H1 (cell line): ENCODE results near the gene GLRA1. TPM values are rescaled to one million over a fixed set of nuclear protein-coding genes. Genes with fewer than 3 reads are reported as not detected.

Experiments used
- CTCF ChIA-PET: fragments of 300-600 bp; sonication (Branson Sonifier 250); formaldehyde crosslinking; loops from one replicate; lab custom pipeline; 2021; ENCODE audit not compliant: partially characterized antibody; lab: Charles Lee
- POLR2A ChIA-PET: fragments of 300-600 bp; sonication (Branson Sonifier 250); formaldehyde crosslinking; loops from one replicate; lab custom pipeline; 2021; ENCODE audit warnings: inconsistent platforms; ENCODE audit not compliant: partially characterized antibody; lab: Charles Lee
- DNase-seq, 2 experiments: peaks; one replicate each; pipeline versions ENCODE4 v3.0.0 to v3.0.0-alpha.2; 2010 to 2022; ENCODE audit warnings: low spot score in 2 of 2, low read depth in 1 of 2, mixed read lengths in 1 of 2
- FAIRE-seq: peaks from 2 replicates; lab custom pipeline; 2011; peaks lifted over from hg19 to GRCh38; lab: Jason Lieb, UNC
- H2AFZ ChIP-seq: 2 replicates; pipeline ENCODE4 v1.8.1; 2012; ENCODE audit warnings: low read length, inconsistent platforms
- H2AK5ac ChIP-seq: 2 replicates; pipeline ENCODE4 v1.6.1; 2013; ENCODE audit warnings: low read depth, low read length
- H2BK120ac ChIP-seq: replicated peaks from 2 replicates; pipeline ENCODE3; 2013; ENCODE audit warnings: low read depth, low read length, inconsistent platforms
- H2BK12ac ChIP-seq: 2 replicates; pipeline ENCODE4 v1.6.1; 2013; ENCODE audit warnings: low read depth, low read length
- H2BK15ac ChIP-seq: 2 replicates; pipeline ENCODE4 v1.6.1; 2013; ENCODE audit warnings: low read length
- H2BK20ac ChIP-seq: 2 replicates; pipeline ENCODE4 v1.6.1; 2013; ENCODE audit warnings: low read length
- H2BK5ac ChIP-seq: 2 replicates; pipeline ENCODE4 v1.6.1; 2013; ENCODE audit warnings: low read depth, low read length
- H3K14ac ChIP-seq: 2 replicates; pipeline ENCODE4 v1.6.1; 2013; ENCODE audit warnings: inconsistent platforms; ENCODE audit not compliant: insufficient read length
- H3K18ac ChIP-seq: 2 replicates; pipeline ENCODE4 v1.6.1; 2013; ENCODE audit warnings: low read length; ENCODE audit errors: extremely low read depth
- H3K23ac ChIP-seq: 2 replicates; pipeline ENCODE4 v1.6.1; 2013; ENCODE audit warnings: inconsistent platforms; ENCODE audit not compliant: insufficient read length
- H3K23me2 ChIP-seq: 2 replicates; pipeline ENCODE4 v1.6.1; 2013; ENCODE audit warnings: low read depth, low read length
- H3K27ac ChIP-seq: 2 replicates; pipeline ENCODE4 v1.6.1; 2011; ENCODE audit warnings: low read depth, low read length, inconsistent platforms
- H3K27me3 ChIP-seq, 4 experiments: replicated peaks in 1 of 4; 1 replicate in 1 of 4; 2 replicates in 3 of 4; pipeline versions ENCODE4 v1.6.1 to v1.8.1; 2011 to 2013; ENCODE audit warnings: low read length in 3 of 4, mild to moderate bottlenecking in 3 of 4, inconsistent platforms in 2 of 4, mixed read lengths in 2 of 4, moderate library complexity in 1 of 4; ENCODE audit not compliant: control insufficient read depth in 3 of 4, insufficient read depth in 3 of 4; ENCODE audit errors: extremely low read depth in 1 of 4
- H3K36me3 ChIP-seq, 4 experiments: 2 replicates each; pipeline versions ENCODE4 v1.6.1 to v1.8.1; 2011 to 2013; ENCODE audit warnings: mild to moderate bottlenecking in 4 of 4, low read length in 3 of 4, moderate library complexity in 2 of 4, control low read depth in 1 of 4, inconsistent platforms in 1 of 4; ENCODE audit not compliant: insufficient read depth in 4 of 4, control insufficient read depth in 2 of 4
- H3K4ac ChIP-seq: replicated peaks from 2 replicates; pipeline ENCODE3; 2013; ENCODE audit warnings: low read length, low read depth, mixed read lengths, inconsistent platforms; ENCODE audit not compliant: insufficient read length
- H3K4me1 ChIP-seq, 4 experiments: replicated peaks in 1 of 4; 1 replicate in 1 of 4; 2 replicates in 3 of 4; pipeline versions ENCODE4 v1.6.1 to v1.8.1; 2011 to 2013; ENCODE audit warnings: low read length in 3 of 4, inconsistent platforms in 2 of 4, mixed read lengths in 1 of 4; ENCODE audit not compliant: insufficient read depth in 4 of 4, control insufficient read depth in 3 of 4
- H3K4me2 ChIP-seq, 2 experiments: 2 replicates each; pipeline versions ENCODE4 v1.6.1 to v1.8.1; 2011 to 2013; ENCODE audit warnings: low read depth in 2 of 2, low read length in 2 of 2, control low read depth in 1 of 2, inconsistent platforms in 1 of 2, mild to moderate bottlenecking in 1 of 2; ENCODE audit not compliant: insufficient read depth in 1 of 2
- H3K4me3 ChIP-seq, 4 experiments: fragments of 200-600, 300-600 bp in 1 of 4; sonication (generic), shearing (Covaris generic), sonication (Bioruptor Twin) in 1 of 4; 2 replicates each; pipeline versions ENCODE4 v1.5.1 to v1.8.1; 2011 to 2016; ENCODE audit warnings: low read length in 4 of 4, low read depth in 3 of 4, control low read depth in 2 of 4, inconsistent platforms in 2 of 4, mild to moderate bottlenecking in 2 of 4, mixed read lengths in 1 of 4, moderate library complexity in 1 of 4; ENCODE audit not compliant: insufficient read depth in 2 of 4; ENCODE audit errors: extremely low read depth in 1 of 4
- H3K56ac ChIP-seq: replicated peaks from 2 replicates; pipeline ENCODE3; 2013; ENCODE audit warnings: low read depth, mild to moderate bottlenecking, mixed read lengths, low read length, inconsistent platforms; ENCODE audit not compliant: insufficient read length
- H3K79me1 ChIP-seq: 2 replicates; pipeline ENCODE4 v1.6.1; 2013; ENCODE audit warnings: low read depth, low read length, control low read depth
- H3K79me2 ChIP-seq, 2 experiments: 2 replicates each; pipeline versions ENCODE4 v1.6.1 to v1.8.1; 2012 to 2013; ENCODE audit warnings: low read length in 2 of 2, mild to moderate bottlenecking in 2 of 2, inconsistent platforms in 1 of 2; ENCODE audit not compliant: insufficient read depth in 2 of 2, control insufficient read depth in 1 of 2
- H3K9ac ChIP-seq, 4 experiments: replicated peaks in 1 of 4; 1 replicate in 1 of 4; 2 replicates in 3 of 4; pipeline versions ENCODE4 v1.6.1 to v1.8.1; 2011 to 2013; ENCODE audit warnings: low read depth in 3 of 4, low read length in 3 of 4, control low read depth in 2 of 4, mild to moderate bottlenecking in 2 of 4, moderate library complexity in 2 of 4, inconsistent platforms in 1 of 4; ENCODE audit errors: extremely low read depth in 1 of 4
- H3K9me3 ChIP-seq, 2 experiments: 2 replicates each; pipeline versions ENCODE4 v1.6.1 to v1.8.1; 2012 to 2013; ENCODE audit warnings: mild to moderate bottlenecking in 2 of 2, moderate library complexity in 2 of 2, control low read depth in 1 of 2, inconsistent platforms in 1 of 2, low read depth in 1 of 2, low read length in 1 of 2, mixed read lengths in 1 of 2; ENCODE audit not compliant: insufficient read depth in 2 of 2
- H4K20me1 ChIP-seq, 2 experiments: replicated peaks in 1 of 2; 2 replicates each; pipeline versions ENCODE3 to v1.8.1; 2011 to 2013; ENCODE audit warnings: inconsistent platforms in 2 of 2, low read length in 2 of 2, mild to moderate bottlenecking in 1 of 2; ENCODE audit not compliant: insufficient read depth in 2 of 2, control insufficient read depth in 1 of 2
- H4K5ac ChIP-seq: 2 replicates; pipeline ENCODE4 v1.6.1; 2013; ENCODE audit warnings: low read length, low read depth, mixed read lengths, inconsistent platforms; ENCODE audit not compliant: insufficient read length
- H4K8ac ChIP-seq: 2 replicates; pipeline ENCODE4 v1.8.0; 2013; ENCODE audit warnings: mild to moderate bottlenecking, moderate library complexity, low read length, inconsistent platforms; ENCODE audit not compliant: insufficient read depth; ENCODE audit errors: extremely low read depth
- H4K91ac ChIP-seq: replicated peaks from 2 replicates; pipeline ENCODE3; 2013; ENCODE audit warnings: low read length, mixed read lengths, inconsistent platforms; ENCODE audit not compliant: insufficient read length
- EGR1 ChIP-seq: IDR thresholded peaks from 2 replicates; pipeline ENCODE4 v1.6.1; 2011; ENCODE audit warnings: low read depth, low read length, borderline replicate concordance
- JUN ChIP-seq: IDR thresholded peaks from 2 replicates; pipeline ENCODE4 v1.6.1; 2011; ENCODE audit warnings: low read depth, mild to moderate bottlenecking, improper control_type of control experiment, low read length
- KDM5A ChIP-seq: fragments of 200-600 bp; IDR thresholded peaks from 2 replicates; pipeline ENCODE4 v1.7.1; 2012; ENCODE audit warnings: mild to moderate bottlenecking, low read length, inconsistent platforms, mixed read lengths
- POLR2A ChIP-seq, 2 experiments: IDR thresholded peaks; 1 replicate in 1 of 2; 2 replicates in 1 of 2; pipeline ENCODE4 v1.6.1; 2011; ENCODE audit warnings: low read depth in 2 of 2, low read length in 2 of 2, mild to moderate bottlenecking in 2 of 2; ENCODE audit errors: control extremely low read depth in 1 of 2
- POU5F1 ChIP-seq: IDR thresholded peaks from 2 replicates; pipeline ENCODE4 v1.6.1; 2011; ENCODE audit warnings: low read depth, mild to moderate bottlenecking, low read length, moderate library complexity
- SIN3A ChIP-seq, 2 experiments: IDR thresholded peaks in 1 of 2; conservative IDR thresholded peaks in 1 of 2; 2 replicates each; pipeline ENCODE4 v1.6.1; 2011 to 2012; ENCODE audit warnings: low read length in 2 of 2, improper control_type of control experiment in 1 of 2, low read depth in 1 of 2, mild to moderate bottlenecking in 1 of 2
- TEAD4 ChIP-seq: IDR thresholded peaks from 2 replicates; pipeline ENCODE4 v1.6.1; 2012; ENCODE audit warnings: low read depth, low read length, inconsistent platforms, mixed read lengths
- WGBS, 2 experiments: shearing (Covaris generic) in 1 of 2; methylation state at CpG; one replicate each; pipeline versions ENCODE4 v1.1.6 to v1.1.7; 2013 to 2015; ENCODE audit warnings: low lambda C conversion rate in 2 of 2, mixed read lengths in 2 of 2, inconsistent platforms in 1 of 2, low coverage in 1 of 2, missing lambda C conversion rate in 1 of 2; ENCODE audit not compliant: insufficient replicate concordance in 2 of 2, insufficient coverage in 1 of 2, insufficient read length in 1 of 2; ENCODE audit errors: extremely low coverage in 1 of 2, missing lambda C conversion rate in 1 of 2; 5-methylcytosine and 5-hydroxymethylcytosine counted together
- polyA plus RNA-seq, 7 experiments: library from polyadenylated mRNA; depleted of rRNA in 3 of 7; stranded (reverse) in 5 of 7; unstranded in 2 of 7; fragments of >200 nt in 5 of 7; fragments of 200-250 nt in 2 of 7; gene quantifications; 1 replicate in 5 of 7; 2 replicates in 1 of 7; 4 replicates in 1 of 7; pipeline versions ENCODE4 v1.2.1 to v1.2.3, GENCODE V29; 2011 to 2013; ENCODE audit warnings: missing spikeins in 2 of 7, mixed read lengths in 2 of 7
- total RNA-seq: library from RNA; stranded (reverse); fragmentation: NEBNext Ultra II Directional; extraction: Animal tissue kit (Norgen Biotek cat#: 25700); gene quantifications from 2 replicates; pipeline ENCODE4 v1.2.1, GENCODE V29; 2021

GLRA1 gene
- total and polyA plus RNA-seq, 2 of the 8 experiments (the other 6 are each of a cell fraction or from before 2014, with no cell fraction given), result not detected

DNA sequence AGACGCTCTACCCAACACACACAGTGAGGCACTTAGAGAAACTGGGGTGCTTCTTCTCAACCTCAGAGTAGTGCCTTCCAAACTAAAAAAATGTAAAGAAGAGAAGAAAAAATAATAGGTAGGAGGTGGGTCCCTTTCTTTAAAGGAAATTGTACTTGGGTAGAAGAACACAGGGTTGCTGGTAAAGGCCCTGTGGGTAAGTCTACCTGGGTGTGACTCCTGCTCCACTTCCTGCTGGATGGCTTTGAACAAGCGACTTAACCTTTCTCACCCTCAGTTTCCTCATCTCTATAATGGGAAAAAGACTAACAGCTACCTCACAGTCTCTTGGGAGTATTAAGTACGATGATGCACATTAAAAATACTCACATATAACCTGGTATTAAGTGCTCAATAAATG is 32.1 kb upstream of the GLRA1 start:
- H4K91ac ChIP-seq, result no peak overlapping the region
- no peak for TF ChIP-seq TEAD4
- no peak for TF ChIP-seq POLR2A (IDR thresholded peaks at IDR 0.05; ENCODE audit: control extremely low read depth in 1 of 2, low read depth in 2 of 2, low read length in 2 of 2)
- no peak for TF ChIP-seq EGR1
- no peak for TF ChIP-seq JUN
- TF ChIP-seq KDM5A, result no peak
- no peak for TF ChIP-seq POU5F1
- TF ChIP-seq SIN3A (conservative IDR thresholded peaks at IDR 0.05 in 1 of 2, IDR thresholded peaks at IDR 0.05 in 1 of 2; ENCODE audit: low read depth in 1 of 2, low read length in 2 of 2), result no peak
- no peaks in the 10 kb centered on the region for H3K9me3 ChIP-seq
- H3K56ac ChIP-seq, result no peak overlapping the region
- H3K14ac ChIP-seq, result no peak overlapping the region
- no peak overlapping the region for H3K23ac ChIP-seq
- no peak overlapping the region for H2BK20ac ChIP-seq
- H2BK5ac ChIP-seq, result no peak overlapping the region
- H2AK5ac ChIP-seq, result no peak overlapping the region
- CTCF ChIA-PET, result interaction anchor here (1.0 to 2.1 kb wide), 7 partner anchors 9 to 392 kb away, joined by 3 to 7 read pairs (median 4); no protein-coding TSS in a partner anchor
- no peak overlapping the region for H3K9ac ChIP-seq
- no peaks in the 10 kb centered on the region for H3K36me3 ChIP-seq
- H3K18ac ChIP-seq, result no peak overlapping the region
- no peak overlapping the region for H3K27ac ChIP-seq
- H3K79me1 ChIP-seq, result no peaks in the 10 kb centered on the region
- H2BK12ac ChIP-seq, result no peak overlapping the region
- H4K20me1 ChIP-seq, result no peaks in the 10 kb centered on the region
- H3K4ac ChIP-seq, result no peak overlapping the region
- H2BK15ac ChIP-seq, result no peak overlapping the region
- no peaks in the 10 kb centered on the region for H3K27me3 ChIP-seq
- H3K4me1 ChIP-seq, result no peaks in the 10 kb centered on the region
- POLR2A ChIA-PET, result no interaction called here
- DNase-seq (no peak), FAIRE-seq (no peak)
- no peak overlapping the region for H2AFZ ChIP-seq
- H3K23me2 ChIP-seq, result no peaks in the 10 kb centered on the region
- no peak overlapping the region for H2BK120ac ChIP-seq
- H3K4me2 ChIP-seq, result no peak overlapping the region
- 92% methylated on average over 3 of the region's 3 CpGs; no CpG with 5 or more reads in 1 of the 2 experiments for WGBS, 2 experiments
- no peak overlapping the region for H3K4me3 ChIP-seq
- H4K5ac ChIP-seq, result no peak overlapping the region
- H3K79me2 ChIP-seq, result no peaks in the 10 kb centered on the region
- H4K8ac ChIP-seq, result no peak overlapping the region
